Ovary (tissue), 3 donors: ENCODE data around the gene AP2B1.

Experiments
- POLR2A ChIP-seq: fragments of 450-650 bp; IDR thresholded peaks from one replicate; pipeline ENCODE4 v1.6.1; 2017; ENCODE audit warnings: antibody characterized with exemption, mild to moderate bottlenecking, moderate library complexity
- TF ChIP-seq, protein P1 (sequence below), 3 donors: fragments of 450-650 bp in 2 of 3; fragments of 200-600 bp in 1 of 3; IDR thresholded peaks; one replicate each; pipeline versions ENCODE4 v1.5.1 to v1.8.0; 2016 to 2022; ENCODE audit warnings: antibody characterized with exemption in 3 of 3, mild to moderate bottlenecking in 1 of 3
- donor health status: DM: no; HTN: no; CAD: no.

DNA sequence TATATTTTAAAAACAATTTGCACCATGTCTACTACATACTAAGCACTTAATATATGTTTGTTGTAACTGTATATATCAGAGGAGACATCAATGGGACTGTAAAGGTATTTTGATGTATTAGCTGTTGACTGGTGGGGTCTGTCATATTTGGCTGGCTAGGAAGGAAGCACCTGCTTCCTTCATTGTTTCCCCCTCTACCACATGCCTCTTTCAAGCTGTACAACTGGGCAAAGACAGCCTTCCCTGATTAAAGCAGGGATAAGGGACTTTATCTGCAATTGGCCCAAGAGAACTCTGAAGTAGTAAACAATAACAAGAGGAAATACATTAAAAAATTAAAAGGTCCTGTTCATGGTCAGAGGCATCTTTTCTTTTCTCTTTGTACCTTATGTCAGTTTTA lies 44.1 kb upstream of the AP2B1 start:
- no peak for TF ChIP-seq POLR2A
- TF ChIP-seq, protein P1, sequence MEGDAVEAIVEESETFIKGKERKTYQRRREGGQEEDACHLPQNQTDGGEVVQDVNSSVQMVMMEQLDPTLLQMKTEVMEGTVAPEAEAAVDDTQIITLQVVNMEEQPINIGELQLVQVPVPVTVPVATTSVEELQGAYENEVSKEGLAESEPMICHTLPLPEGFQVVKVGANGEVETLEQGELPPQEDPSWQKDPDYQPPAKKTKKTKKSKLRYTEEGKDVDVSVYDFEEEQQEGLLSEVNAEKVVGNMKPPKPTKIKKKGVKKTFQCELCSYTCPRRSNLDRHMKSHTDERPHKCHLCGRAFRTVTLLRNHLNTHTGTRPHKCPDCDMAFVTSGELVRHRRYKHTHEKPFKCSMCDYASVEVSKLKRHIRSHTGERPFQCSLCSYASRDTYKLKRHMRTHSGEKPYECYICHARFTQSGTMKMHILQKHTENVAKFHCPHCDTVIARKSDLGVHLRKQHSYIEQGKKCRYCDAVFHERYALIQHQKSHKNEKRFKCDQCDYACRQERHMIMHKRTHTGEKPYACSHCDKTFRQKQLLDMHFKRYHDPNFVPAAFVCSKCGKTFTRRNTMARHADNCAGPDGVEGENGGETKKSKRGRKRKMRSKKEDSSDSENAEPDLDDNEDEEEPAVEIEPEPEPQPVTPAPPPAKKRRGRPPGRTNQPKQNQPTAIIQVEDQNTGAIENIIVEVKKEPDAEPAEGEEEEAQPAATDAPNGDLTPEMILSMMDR (IDR thresholded peaks at IDR 0.05) = no peak
